ENCODE measurements around the gene MINDY4.

Gene MINDY4

DNA sequence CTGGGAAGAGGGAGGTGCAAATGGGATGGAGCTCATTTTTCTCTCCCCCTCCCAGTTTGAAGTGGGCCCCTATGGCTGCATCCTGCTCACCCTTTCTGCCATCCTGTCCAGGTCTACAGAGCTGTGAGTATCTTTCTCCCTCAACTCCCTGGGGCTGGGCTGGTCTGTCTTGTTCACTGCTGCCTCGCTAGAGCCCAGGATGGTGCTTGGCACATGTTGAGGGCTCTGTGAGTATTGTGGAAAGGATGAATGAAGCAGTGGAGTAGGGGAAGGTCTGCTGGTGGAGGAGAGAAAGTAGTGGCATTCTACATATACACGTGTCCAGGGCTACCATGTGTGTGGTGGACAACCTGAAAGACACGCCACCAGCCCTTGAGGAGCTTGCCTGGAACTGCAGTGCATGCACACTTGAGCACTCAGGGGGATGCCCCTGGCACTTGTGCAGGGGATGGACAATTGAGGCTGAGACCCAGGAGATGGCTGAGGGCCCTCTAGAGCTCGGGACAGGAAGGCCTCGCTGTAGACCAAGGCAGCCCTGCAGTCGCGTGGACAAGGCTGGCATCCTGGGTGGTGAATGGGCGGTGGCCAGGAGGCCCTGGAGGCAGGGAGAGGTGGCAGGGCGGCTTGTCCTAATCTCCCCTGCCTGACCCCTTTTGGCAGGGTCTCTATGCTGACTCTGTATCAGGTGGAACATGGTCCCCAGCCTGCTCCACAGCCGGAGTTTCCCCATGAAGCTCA, 88.2 kb downstream of the MINDY4 start:
- no peak for DNase-seq

DNA sequence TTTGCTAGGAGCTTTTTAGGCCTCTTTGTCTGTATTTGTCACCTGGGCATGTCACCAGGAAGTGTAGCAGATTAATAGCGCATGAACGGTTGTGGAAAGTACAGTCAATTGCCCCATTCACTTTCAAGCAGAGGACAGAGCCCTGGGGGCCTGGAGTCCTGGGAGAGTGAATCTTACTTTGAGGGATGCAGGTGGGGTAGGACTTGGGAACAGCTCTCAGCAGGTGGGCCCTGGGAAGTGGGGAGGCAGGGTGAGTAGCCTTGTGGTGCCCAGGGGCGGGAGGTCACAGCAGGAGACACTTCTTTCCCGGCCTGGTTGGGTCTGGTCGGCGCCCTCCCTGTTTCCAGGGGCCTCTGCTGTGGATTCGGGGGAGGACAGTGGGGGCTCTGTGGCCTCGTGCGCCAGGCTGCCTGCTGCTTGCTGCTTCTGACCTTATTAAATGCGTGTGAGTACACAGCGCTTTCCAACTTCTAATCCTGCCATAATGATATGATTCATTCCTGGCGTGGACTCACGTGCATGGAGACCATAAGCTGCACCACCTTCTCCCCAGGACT, 88.8 kb downstream of the MINDY4 start:
- DNase-seq, result peak; percentile 34

DNA sequence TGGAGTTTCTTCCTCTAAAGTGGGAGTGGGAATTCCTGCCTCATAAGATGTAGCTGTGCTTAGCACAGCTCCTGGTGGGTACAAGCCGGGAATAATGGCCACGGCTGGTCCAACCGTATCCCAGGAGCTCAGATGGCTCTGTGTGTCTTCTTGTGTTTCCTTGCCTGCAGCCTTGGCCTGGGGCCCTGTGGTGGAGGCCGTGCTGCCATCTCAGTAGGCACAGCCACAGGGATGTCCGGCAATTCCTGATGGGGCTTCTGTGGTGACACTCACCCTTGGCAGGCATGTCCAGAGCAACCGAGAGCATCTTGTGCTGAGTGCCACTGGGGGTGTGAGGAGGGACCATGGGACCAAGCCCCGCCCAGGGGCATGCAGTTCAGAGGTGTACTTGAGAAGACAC, 90.4 kb downstream of the MINDY4 start:
- DNase-seq, result no peak

DNA sequence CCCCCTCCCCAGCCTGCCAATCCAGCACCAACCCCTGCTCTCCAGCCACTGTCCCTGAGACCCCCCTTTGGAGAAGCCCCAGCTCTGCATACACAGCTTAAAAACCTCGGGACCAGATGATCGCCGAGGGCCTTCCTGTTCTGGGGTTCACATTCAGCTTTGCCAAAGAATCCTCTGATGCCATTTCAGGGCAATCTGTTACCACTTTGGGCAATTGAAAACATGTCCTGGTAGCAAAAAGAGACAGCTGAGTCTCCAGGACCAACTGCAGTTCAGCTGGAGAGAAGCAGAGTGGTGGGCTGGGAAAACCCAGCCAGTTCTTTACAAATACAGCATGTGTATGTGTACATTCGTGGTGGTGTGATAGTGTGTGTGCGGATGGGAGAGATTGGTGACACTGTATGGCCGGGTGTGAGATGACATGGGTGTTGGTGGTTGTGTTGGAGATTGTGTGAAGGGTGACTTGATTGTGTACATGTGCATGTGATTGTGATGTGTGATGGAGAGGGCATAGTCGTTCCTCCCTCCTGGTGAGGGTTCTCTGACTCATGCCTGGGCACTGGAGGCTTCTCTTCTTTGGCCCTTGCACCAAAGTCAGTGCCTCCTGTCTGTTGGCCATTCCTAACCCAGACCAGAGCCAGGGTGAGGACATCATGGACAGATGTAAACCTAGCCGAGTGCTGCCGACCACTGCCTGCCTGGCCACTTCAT, 91.9 kb downstream of the MINDY4 start:
- no peak for DNase-seq

DNA sequence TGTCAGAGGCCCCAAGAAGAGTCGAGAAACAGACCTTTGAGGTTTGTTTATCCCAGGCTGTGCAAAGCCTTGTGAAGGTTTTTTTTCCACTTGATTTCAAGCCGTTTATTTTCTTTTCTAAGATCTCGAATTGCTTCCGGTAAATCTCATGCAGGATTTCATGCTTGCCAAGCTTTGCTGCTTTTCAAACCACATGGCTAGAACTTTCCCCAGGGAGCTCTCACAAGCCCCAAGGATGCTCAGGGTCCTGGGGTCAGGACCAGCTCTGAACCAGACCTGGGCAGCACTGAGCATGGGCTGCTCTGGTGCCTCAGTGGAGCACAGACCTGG, 92.5 kb downstream of the MINDY4 start:
- DNase-seq, result no peak

DNA sequence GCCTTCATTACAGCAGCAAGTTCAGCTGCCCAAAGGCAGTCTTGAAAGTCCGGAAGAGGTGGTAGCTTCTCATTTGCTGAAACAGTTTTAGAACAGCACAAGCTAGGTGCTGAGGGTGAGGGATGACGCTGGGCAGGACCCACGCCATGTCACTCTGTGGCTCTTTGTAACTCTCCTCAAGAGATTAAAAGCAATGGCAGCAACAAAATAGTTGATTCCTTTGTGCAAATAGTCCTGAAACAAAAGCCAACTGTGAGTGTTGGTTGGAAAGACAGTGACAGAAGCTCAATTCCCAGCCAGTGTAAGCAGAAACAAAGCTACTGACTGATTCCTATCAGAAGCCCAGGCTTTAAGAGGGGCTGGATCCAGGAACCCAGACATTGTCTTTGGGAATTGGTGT, 92.9 kb downstream of the MINDY4 start:
- DNase-seq, result no peak

DNA sequence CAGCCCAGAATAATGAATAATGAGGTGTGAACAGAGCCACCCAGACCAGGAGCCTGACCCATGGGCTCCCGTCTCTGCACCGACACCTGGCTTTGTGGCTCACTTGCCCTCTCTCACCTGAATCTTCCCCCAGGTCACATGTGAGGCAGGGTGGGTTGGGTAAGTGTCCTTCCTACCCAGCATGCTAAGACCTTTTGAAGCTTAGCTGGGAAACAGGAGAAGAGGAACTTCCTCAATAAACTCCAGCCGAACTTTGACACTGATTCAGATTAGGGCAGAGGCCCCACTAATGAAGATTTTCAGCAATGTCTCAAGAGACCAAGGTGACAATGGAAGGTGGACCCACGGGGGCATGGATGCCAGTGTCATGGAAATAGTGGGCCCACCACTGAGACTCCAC, 93.9 kb downstream of the MINDY4 start:
- no peak for DNase-seq

DNA sequence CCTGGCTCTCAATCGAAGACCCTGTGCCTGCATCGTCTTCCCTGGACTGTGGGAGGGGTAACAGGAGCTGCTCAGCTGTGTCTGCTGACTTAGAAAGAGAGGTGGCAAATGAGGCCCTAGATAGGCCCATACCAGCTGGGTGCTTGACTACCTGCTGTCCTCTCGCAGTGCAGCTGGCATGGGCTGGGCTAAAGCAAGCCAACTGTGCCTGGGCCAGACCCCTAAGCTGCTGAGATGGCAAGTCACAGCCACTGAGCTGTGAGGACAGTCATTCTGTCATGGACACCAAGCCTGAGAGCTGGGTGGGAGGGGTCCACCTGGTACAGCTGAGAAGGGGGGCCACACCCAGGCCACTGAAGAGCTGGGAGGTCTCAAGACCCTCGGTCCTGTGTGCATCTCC, 94.6 kb downstream of the MINDY4 start:
- peak; percentile 18 for DNase-seq

DNA sequence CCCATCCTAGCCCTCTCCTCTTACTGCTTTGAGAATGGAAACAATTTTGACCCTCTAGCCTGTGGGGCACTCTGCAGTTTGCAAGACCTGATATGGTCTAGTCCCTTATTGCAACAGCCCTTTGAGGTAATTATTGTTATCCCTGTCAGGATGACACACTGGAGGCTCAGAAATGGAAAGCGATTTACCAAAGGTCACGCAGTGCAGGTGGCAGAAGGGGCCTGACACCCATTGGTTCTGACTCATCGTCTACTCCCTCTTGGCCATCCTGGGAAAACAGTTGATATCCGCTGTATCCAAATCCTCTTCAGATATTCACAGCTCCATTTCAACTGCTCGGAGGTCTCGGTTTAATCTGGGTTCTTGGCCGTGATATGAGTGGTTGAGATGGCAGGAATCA, 95.7 kb downstream of the MINDY4 start:
- no peak for DNase-seq

DNA sequence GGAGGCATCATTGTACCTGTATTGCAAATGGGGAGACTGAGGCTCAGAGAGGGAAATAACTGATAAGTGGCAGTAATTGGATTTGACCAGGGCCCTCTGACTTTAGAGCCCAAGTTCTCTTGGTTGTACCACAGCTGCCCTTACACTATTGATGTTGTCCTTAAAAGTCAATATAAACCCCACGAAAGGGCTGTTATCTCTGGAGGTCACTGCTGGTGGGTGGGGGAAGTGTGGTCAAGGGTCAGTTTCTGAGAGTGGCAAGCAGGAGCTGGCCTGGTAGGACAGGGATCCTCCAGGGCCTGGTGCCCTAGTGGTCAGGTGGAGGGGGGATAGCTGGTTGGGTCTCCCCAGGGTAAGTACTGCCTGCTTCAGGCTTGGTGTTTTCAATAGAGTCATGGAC, 96.3 kb downstream of the MINDY4 start:
- DNase-seq, result no peak

DNA sequence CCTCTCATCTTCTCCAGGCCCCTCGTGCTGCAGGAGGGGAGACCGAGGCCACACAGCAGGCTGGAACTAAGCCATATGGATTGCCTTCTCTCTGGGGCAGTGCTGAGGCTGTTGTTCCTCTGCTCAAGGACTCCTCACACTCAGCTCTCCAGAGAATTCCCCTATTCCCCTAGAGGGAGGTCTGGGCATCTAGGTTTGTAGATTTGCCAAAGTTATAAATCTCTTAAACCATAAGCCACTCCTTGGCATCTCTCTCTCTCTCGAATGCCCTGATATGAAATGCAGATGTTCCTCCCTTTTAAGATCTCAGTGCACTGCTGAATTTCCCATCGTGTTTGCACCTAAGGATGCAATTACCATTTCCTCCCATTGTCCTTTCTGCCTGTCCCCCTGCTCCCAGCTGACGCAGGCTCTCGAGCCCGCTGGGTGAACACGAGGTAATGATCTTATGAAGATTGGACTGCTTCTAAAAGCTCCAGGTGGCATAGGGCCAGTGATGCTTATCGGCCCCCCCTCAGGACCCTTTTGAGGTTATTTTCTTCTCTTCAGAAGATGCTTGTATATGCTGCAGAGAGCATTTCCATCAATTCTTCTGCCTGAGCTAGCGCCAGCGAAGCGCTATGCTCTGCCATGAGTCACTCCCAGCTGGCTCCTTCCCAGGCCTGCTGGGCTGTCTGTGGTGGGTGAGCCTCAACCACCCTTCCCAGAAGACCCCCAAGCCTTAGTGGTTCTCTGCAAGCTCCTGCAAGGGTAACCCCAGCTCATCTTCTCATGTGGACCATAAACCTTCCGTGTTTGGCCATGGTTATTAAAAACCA, 98.8 kb downstream of the MINDY4 start:
- no peak for DNase-seq

DNA sequence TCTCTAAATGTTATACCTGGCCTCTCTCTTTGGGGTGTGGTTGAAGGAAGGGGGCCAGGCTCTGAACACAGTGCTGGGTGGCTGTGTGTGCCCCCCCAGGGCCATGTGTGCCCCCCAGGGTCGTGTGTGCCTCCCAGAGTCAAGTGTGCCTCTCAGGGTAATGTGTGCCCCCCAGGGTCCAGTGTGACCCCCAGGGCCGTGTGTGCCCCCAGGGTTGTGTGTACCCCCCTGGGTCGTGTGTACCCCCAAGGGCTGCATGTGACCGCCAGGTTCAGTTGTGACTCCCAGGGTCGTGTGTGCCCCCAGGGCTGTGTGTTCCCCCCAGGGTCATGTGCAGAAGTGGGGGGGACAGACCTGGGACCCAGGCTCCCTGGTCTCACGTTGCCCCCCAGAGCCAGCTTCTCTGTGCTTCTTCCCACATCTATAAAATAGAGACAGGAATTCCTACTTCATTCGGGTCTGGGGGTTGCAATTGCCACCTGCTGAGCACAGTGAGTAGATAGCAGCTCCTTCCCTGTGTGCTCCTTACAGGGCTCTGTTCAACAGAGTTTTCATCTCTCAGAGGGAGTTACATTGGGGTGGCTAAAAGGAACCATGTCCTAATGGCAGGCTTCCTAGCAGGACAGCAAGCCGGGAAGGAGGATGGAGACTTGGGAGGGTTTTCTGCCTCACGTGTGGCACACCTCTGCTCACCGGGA, 99.8 kb downstream of the MINDY4 start:
- no peak for DNase-seq

DNA sequence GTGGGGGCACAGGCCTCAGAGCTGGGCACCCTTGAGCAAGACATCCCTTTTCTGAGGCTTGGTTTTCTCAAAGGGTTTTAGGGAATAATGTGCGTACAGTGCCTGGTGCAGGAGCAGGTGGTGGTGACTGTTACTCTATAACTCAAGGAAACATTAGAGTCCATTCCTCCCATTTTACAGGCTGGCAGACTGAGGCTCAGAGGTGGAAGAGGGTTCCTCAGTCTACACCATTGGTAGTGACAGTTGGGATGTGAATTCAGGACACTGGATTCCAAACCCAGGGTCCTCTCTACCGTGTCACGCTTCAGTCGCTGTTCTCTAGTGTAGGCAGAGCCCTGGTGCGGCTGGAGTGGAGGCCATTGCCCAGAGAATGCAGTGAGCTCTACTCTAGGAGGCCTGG, 100.4 kb downstream of the MINDY4 start:
- no peak for DNase-seq

DNA sequence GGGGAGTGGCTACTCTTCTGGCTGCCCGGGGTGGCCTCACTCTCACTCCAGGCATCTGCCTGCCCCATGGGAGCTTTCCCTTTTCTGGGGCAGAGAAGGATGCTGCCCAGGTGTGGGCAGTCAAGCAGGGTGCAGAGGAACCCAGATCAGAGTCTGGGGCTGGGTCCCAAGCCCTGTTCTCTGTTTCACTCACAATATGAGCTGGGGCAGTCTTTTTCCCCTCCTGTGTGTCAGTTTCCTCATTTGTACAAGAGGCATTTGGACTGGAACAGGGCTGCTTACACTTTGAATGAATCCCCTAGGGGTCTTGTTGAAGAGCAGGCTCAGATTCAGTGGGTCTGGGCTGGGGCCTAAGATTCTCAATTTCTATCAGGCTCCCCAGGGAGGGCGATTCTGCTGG, 102.0 kb downstream of the MINDY4 start:
- no peak for DNase-seq

DNA sequence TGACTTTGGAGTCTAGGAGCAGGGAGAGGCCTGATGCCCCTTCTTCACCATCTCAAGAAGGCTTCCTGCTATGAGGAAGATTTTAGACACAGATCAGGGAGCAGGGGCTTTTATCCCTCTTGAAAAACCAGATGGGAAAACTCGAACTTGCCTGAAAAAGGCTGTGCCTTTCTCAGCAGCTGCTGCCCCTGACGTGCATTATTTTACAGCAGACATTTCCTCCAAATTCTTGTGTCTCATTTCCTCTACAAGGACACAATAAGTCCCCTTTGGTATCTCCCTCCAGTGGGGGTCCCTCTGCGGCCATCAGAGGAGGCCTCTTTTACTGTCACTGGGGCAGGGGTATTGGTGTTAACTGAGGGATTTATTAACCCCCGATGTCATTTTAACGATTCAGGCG, 102.4 kb downstream of the MINDY4 start:
- DNase-seq, result no peak

DNA sequence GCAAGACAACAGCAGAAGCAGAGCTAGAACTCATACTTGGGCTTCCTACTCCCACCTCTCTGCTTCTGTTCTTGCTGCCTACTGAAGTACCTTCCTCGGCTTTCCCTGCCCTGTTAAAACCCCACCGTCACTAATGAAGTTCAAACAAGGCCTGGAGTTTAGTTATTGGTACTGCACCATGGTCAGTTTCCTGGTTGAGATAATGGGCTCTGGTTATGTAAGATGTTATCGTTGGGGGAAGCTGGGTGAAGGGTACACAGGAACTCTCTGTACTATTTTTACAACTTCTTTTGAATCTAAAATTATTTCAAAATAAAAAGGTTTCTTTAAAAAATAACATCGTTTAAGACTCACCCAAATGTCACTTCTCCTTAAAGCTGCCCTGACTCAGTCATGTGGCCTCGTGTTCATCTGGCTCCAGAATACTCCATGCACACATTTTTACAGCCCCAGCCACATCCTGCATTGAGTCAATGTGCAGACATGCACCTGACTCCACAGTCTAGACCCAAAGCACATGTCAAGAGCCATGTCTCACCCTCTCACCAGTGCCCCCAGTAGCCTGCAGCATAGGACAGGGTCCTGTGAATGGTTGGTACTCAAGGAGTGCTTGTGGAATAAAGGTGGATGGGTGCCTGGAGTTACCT, 103.6 kb downstream of the MINDY4 start:
- DNase-seq, result no peak

DNA sequence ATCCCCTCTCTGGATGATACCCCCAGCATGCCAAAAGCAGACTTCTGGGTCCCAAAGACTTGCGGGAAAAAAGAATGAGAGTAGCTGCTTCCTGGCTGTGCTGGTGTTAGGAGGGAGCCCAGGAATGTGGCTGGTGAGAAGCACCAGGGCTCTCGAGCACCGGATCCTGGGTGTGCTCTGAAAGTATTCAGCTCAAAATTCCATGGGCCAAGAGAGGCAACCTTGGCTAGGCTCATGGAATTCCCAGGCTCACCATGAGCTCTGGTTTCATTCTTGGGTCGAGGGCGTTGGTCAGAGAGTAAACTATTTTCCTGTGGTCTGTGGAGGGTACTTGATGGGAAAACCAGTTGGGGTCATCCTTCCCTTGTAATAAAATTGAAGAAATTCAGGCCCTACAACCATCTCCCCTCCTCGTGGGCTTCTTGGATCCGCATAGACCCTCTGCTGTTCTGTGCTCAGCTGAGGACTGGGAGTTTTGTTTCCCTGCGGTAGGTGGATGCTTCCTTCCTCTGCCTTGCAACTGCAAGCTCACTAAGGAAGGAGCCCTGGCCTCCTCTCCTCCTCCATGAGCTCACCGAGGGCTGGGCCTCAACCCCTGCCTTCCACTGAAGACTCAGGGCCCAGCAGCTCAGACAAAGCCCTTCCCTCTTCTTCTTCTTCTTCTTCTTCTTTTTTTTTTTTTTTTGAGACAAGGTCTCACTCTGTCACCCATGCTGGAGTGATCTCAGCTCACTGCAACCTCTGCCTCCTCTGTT, 106.0 kb downstream of the MINDY4 start:
- DNase-seq, result no peak

DNA sequence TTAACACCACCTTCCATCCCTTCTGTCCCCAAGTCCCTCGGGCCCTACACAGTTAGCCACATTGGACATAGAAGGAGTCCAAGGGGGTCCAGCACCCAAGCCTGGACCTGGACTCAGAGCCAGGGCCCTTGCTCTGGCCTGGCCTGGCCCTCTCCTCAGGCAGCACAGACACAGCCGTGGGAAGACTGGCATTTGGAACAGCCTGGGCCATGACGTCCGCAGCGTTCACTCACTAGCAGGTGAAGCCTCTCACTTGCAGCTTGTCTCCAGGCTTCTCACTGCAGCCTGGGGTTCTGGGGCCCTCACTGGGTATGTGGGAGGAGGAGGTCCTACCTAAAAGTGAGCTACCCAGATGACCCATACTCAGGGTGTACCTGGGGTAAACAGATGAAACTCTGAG, 106.8 kb downstream of the MINDY4 start:
- DNase-seq, result no peak

DNA sequence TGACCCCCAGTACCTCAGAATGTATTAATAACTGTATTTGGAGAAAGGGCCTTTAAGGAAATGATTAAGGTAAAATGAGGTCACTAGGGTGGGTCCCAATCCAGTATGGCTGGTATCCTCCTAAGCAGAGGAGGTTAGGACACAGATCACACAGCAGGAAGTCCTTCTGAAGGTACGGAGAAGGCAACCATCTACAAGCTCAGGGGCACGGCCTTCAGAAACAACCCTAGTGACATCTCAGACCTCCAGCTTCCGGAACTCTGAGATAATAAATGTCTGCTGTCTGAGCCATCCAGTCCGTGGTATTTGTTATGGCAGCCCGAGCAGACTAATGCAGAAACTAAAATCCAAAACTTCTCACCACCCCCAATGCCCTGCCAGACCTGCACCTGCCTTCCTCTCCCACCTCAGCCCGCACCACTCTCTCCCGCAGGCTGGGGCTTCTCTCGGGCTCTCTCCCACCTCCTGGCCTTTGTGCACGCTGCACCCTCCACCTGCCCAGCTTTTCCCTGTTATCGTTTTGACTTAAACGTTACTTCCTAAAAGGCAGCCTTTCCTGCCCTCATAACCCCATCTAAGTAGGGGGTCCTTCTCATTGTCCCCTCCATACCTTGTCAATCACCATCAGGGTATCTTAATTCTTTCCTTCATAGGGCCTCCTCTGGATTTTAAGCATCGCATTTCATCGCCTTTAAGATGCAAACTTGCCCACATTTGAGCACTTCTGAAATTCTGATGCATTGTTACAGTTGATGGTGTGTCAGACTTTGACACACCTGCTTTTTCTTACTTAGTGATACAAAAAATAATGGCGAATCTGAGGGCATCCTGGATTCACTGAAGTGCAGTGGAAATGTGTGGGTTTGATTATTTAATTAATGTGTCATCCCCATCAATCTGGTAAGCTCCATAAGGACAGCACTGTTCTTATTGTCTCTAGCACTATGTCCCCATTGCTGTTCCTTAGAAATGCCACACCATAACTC, 108.2 kb downstream of the MINDY4 start:
- no peak for DNase-seq

DNA sequence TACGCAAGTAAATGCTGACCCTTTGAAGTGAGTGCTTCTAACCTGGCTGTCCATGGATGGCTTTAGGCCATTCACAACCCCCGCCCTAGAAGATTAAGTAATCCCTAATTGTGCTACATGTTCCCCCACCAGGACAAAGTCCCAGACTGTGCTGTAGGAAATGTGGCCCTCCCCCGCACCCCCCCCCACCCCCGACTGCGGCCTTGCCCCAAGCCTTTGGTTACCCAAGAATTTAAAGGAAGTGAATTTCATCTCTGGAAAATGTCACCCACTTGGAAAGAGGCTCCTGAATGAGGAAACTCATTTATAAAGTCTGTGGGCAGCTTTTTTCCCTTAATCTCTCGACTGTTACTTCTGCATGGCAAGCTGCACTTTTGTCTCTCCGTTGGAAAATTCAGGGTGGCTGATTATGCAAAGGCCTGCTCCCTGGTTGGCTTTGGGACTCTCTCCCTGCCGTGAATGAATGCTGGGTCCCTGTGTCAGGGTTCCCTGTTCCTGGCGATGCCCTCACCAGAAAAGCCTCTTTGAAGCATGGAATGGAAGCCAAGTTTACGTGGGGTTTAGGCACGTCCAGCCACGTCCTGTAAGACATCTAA, 109.0 kb downstream of the MINDY4 start:
- no peak for DNase-seq

All from DMS53 (cell line).